Stimulated activated CD4-positive, alpha-beta T cell treated with anti-CD3 and anti-CD28 coated beads, Interleukin-1b, Interleukin-23, amount 100 ng/mL, for 48 hours (primary cell): ENCODE results near the gene PRKN.

ENCODE experiments used
- DNase-seq: peaks from one replicate; pipeline ENCODE4 v3.0.0-alpha.2; 2020

Gene PRKN

GRCh38 chr6:161624111-161624510 is 1103.5 kb downstream of the PRKN start:
- no peak for DNase-seq

- DNase-seq, result no peak
These were observed 1104.8 kb downstream of the PRKN start for GRCh38 chr6:161622779-161623178.

- no peak for DNase-seq
These were observed 1108.6 kb downstream of the PRKN start for GRCh38 chr6:161618831-161619454.

- no peak for DNase-seq
These were observed 1113.9 kb downstream of the PRKN start for GRCh38 chr6:161613711-161614110.

- no peak for DNase-seq
These were observed 1118.8 kb downstream of the PRKN start for GRCh38 chr6:161608771-161609170.

- no peak for DNase-seq
These were observed 1119.8 kb downstream of the PRKN start for GRCh38 chr6:161607696-161608297.

- no peak for DNase-seq
These were observed 1125.2 kb downstream of the PRKN start for GRCh38 chr6:161602359-161602758.

- no peak for DNase-seq
These were observed 1128.7 kb downstream of the PRKN start for GRCh38 chr6:161598896-161599295.

- no peak for DNase-seq
These were observed 1130.6 kb downstream of the PRKN start for GRCh38 chr6:161596807-161597520.

- DNase-seq, result no peak
These were observed 1133.2 kb downstream of the PRKN start for GRCh38 chr6:161594412-161594811.

- no peak for DNase-seq
These were observed 1136.5 kb downstream of the PRKN start for GRCh38 chr6:161590961-161591627.

GRCh38 chr6:161586887-161587286 is 1140.7 kb downstream of the PRKN start:
- no peak for DNase-seq

GRCh38 chr6:161584621-161585340 is 1142.8 kb downstream of the PRKN start:
- no peak for DNase-seq

GRCh38 chr6:161584051-161584450 is 1143.5 kb downstream of the PRKN start:
- no peak for DNase-seq

- DNase-seq, result no peak
These were observed 1144.0 kb downstream of the PRKN start for GRCh38 chr6:161583584-161583983.

- no peak for DNase-seq
These were observed 1149.1 kb downstream of the PRKN start for GRCh38 chr6:161578478-161578877.

GRCh38 chr6:161575523-161576254 is 1151.9 kb downstream of the PRKN start:
- no peak for DNase-seq

- DNase-seq, result no peak
These were observed 1158.6 kb downstream of the PRKN start for GRCh38 chr6:161568885-161569456.

GRCh38 chr6:161564952-161565351 is 1162.6 kb downstream of the PRKN start:
- no peak for DNase-seq

GRCh38 chr6:161561908-161562307 is 1165.7 kb downstream of the PRKN start:
- no peak for DNase-seq

GRCh38 chr6:161557333-161558107 is 1170.0 kb downstream of the PRKN start:
- no peak for DNase-seq
